GM12891 (cell line): ENCODE results near the gene GPR148.

Source experiments
- POLR2A ChIP-seq: IDR thresholded peaks from 2 replicates; pipeline ENCODE4 v1.6.1; 2011; ENCODE audit warnings: low read depth, low read length, control low read depth
- POLR2AphosphoS5 ChIP-seq: IDR thresholded peaks from 2 replicates; pipeline ENCODE4 v1.6.1; 2011; ENCODE audit warnings: low read depth, low read length, control low read depth

DNA sequence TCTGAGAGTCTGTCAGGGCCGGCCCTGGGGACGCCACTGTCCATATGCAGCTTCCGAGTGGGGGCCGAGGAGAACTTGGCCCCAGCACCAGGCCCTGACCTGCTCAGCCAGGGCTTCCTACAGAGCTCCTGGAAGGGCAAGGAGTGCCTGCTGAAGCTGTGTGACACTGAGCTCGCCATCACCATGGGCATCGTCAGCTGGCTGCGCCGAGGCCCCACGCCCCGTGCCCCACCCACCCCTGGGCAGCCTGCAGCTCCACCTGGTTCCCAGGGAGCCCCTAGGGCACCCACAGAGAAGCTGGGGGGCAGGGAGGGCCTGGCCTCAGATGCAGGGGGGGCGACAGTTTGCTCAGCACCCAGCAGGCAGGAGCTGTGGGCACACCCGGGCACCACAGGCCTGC is 34.5 kb downstream of the GPR148 start:
- no peak for TF ChIP-seq POLR2A
- TF ChIP-seq POLR2AphosphoS5, result no peak
